HG03060 (cell line): ENCODE results near the gene CDH4.

ENCODE experiments used
- ATAC-seq: cut with Tn5 transposase; IDR thresholded peaks from one replicate; pipeline ENCODE4 v1.9.1; 2021; ENCODE audit warnings: low read depth, moderate number of reproducible peaks; ENCODE audit not compliant: unreplicated experiment

Gene CDH4

DNA sequence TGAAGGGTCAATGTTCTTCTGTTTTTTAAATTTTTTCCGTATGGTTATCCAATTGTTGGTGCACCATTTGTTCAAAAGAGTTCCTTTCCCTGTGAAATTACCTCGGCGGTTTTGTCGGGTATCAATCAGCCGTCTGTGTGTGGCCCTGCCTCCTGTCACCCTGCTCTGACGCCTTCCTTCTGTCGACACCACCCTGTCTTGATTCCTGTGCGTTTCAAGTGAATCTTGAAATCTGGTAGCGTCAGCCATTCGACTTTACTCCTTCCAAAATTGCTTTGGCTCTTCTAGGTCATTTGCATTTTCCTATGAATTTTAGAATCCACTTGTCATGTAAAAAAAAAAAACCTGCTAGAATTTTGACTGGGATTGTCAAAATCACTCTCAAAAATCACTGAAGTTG lies 181.1 kb downstream of the CDH4 start:
- no peak for ATAC-seq

DNA sequence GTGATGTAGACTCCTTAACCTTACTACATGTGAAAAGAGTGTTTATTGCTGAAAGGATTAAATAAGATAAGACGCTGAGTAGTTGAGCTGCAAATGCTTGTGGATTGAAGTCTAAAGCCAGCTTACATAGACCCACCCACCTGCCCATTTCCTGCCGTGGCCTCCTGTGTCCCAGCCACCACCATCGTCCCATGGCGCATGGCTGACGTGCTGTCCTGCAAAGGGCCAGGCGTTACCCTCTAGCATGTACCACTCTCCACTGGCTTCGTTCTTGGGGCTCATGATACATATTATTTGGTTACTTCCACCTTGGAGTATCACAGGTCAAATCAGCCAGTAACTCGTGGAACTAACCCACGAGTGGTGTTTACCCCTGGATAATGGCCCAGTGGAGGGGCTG lies 181.8 kb downstream of the CDH4 start:
- no peak for ATAC-seq

DNA sequence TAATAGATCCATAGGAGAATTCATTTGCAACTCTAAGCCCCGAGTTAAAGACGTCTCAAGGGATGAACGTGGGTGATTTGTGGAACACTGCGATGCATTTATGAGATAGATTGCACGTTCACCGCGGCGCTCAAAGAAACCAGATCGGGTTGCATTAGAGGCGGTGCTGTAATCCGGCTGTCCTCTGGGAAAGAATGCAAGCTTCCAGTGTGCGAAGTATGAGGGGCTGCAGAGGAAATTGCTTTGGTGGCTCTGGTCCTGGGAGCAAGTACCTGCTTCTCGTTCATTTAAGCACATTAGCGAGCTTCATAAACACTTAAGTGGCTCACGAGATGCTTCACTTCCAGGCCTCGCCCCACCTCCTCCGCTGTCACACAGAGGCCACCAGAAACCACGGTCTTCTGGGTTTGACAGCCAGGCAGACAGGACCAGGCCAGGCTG lies 182.3 kb downstream of the CDH4 start:
- ATAC-seq = no peak

DNA sequence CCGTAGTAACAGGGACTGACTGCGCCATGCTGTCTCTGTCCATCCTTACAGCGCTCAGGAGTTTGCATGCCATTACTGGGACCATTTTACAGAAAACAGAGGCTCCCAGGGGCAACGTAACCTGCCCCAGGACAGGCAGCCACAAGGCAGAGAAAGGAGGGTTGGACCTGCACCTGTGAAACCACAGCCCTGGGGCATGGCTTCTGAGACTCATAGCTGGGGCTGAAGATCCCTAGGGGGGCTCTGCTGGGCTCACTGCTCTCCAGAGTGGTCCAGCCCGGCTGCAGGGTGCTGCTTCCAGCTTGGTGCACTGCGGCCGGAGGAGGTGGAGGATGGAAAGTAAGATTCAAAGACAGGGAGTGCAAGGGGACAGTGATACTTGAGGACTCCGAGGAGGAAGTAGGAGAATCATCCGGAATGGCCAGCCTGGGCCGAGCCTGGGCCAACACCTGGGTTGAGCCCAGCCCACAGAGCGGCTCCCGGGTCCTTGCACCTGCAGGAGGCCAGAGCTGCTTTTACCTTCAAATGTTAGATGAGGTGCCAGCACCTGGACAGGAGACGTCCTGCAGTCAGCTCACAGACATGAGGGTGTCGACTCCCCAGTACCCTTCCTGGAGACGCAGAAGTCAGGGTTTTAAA lies 183.2 kb downstream of the CDH4 start:
- ATAC-seq = no peak

DNA sequence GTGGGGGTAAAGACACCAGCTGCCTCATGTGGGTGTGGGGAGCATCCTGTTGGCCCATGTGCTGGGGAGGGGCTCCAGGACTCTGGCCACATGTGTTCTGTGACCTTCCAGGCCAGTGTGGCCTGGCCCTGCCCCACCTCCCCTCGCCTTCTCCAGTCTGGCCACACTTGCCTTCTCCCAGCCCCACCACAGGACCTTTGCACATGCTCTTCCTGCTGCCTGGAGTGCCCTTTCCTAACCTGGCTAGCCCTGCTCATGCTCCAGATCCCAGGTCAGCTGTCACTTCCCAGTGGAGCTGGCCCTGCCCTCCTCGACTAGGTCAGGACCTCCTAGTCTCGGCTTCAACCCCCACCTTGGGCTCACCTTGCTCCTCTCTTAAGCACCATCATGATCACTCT lies 183.8 kb downstream of the CDH4 start:
- ATAC-seq = no peak

DNA sequence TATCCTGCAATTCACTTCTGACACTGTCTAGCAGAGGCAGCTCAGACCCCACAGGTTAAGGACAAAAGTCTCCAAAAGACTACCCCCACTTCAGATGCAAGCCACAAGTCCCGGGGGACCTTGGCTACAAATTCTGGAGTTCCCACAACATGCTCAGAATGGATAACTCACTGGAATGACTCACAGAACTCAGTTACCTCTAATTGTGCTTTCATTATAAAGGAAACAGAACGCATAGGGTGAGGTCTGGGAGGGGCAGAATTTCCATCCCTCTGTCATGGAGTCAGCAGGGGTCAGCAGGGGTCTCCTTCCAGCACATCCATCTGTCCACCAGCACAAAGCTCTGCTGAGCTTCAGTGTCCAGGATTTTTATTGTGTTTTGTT lies 184.2 kb downstream of the CDH4 start:
- ATAC-seq = no peak

DNA sequence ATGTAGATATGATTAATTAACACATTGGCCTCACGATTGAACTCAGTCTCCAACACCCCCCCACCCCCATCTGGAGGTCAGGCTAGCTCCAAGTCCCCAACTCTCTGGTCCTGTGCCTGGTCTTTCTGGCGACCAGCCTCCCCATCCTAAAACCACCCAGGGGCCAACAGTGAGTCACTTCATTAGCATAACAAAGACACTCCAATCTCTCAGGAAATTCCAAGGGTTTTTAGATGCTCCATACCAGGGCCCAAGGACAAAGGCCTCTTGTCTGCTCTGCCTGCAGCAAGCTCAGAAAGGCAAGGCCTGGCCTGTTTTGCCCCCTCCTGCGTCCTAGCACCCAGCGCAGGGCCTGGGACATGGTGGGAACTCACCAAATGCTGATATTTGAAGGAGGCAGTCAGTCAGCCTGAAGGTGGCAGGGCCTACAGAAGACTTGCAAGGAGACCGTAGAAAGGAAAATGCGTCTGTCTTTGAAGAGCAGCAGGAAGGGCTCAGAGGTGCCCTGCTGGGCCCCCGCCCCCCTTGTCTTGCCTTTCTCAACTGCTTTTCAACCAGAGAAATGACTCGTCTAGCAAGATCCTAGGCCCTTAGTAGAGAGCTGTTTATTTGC lies 184.7 kb downstream of the CDH4 start:
- no peak for ATAC-seq

DNA sequence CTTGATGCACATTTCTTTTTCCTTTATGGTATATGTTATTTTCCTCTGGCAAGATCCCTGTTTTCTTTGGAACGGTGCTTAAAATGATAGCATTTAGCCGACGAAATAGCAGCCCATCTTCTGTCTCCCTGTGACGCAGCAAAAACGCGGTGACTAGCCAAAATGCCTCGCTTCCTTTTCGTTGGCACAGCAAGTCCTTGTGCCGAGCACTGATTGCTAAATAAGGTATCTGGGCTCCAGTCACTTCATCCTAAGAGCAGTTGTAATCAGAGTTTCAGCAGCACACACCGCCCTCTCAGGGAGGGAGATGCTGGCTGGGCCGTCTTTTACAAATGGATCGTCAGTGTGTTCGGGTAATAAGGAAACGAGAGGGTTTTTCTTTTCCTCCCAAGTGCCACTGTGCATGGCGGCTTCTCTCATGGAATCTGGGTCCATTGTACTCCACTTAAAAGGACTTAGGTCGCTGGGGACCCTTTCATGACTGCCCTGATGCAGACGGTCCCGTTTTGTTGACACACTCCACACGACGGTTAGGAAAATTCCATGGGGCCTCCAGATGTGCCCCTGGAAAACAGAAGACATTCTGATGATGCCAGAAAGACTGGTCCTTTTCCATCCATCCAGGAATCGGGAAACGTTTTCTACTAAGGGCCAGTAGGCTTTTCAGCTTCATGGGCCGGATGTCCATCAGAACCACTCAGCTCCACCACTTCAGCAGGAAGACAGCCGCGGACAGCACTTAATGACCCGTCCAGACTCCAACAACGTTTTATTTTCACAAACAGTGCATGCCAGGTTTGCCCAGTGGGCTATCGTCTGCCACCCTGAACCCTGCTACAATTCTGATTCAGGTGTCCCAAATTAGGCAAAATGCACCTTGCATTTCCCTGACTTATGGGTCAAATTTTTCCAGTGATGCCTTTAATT lies 185.5 kb downstream of the CDH4 start:
- no peak for ATAC-seq

DNA sequence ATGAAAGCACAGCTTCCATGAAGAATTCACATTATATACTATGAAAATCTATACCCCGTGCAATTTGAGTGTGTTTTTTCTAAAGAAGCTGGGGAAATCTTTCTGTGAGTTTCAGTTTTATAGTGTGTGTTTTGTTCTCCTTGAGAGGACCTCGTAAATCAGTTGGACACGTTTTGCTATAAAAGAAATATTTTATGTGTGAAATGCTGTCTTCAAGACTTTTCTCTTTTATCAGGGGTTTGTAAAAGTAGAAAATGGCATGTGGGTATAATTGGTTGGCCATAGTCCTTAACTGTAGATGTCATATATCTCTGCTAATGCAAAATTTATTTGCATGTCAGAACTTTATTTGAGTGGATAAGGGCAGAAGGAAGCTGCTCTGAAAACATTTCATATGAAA lies 186.2 kb downstream of the CDH4 start:
- ATAC-seq = no peak

DNA sequence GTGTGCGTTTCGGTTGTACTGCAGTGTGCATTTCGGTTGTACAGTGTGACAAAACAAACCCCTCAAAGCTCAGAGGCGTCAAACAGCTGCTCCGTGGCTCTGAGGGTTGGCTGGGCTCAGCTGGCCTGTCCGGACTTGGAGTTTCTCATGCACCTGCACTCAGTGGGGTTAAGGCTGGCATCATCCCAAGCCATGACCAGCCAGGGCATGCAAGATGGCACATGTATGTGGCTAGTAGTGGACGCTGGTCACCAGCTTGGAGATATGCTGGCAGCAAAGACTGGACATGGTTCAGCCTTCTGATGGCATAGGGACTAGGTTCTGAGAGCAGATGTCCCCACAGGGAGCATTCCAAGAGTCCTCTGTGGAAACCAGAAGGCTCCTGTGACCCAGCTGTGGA lies 187.2 kb downstream of the CDH4 start:
- no peak for ATAC-seq

DNA sequence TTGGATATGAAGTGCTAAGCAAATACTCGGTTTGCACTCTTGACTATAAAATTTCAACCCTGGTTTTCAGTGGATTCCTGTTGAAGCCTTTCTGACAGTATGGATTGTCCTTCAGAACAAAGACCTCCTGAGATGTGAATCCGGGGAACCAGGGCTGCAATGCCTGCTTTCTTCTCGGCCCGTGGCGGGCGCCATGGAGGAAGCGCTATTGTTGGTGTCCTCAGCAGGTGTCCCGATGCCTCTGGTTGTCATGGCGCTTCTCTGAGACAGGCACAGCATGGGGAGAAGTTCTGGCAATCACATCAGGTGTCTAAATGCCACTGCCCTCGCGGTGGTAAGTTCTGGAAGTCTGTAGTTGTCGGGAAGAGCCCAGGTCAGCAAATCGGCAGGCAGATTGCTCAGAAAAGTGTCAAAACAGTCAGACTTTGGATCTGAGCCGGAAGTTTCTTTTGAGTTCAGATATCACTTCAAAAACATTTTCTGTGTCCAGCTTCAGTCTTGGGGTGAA lies 188.5 kb downstream of the CDH4 start:
- ATAC-seq = no peak

DNA sequence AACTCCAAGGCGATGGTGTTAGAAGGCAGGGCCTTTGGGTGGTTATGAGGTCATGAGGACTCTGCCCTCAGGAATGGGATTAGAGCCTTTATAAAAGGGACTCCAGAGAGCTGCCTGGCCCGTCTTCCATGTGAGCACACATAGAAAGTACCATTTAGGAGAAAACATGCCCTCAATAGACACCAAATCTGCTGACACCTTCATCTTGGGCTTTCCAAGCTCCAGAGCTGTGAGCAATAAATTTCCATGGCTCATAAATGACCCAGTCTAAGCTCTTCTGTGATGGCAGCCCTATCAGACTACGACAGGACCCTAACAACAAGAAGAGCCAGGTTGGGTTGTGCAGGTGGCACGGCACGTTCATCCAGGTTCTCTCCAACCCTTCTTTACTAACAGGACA lies 189.5 kb downstream of the CDH4 start:
- no peak for ATAC-seq

DNA sequence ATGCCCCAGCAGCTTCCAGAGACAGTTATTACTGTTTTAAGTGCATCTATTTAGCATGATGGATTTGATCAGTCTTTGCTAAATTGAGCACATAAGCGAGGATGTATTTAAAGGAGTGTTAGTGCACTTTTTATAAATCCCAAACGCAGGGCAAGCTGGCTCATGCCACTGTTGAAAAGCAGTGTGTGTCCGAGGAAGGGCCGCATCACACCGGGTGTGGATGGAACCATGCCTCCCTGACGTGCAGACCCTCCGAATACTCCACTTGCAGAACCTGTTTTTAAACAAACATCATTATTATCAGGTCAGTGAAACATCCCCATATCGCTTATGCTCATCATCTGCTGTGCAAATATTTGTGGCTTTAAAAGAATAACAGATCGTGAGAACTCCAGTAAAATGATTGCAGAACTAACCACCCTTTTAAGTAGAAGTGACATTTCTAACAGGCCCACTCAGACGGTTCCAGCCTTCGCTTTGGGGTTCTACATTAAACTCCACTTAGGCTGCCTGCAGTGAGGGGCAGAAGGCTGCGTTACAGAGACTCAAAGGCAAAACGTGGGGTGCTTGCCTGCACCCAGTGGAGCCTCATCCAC lies 190.1 kb downstream of the CDH4 start:
- ATAC-seq = no peak

DNA sequence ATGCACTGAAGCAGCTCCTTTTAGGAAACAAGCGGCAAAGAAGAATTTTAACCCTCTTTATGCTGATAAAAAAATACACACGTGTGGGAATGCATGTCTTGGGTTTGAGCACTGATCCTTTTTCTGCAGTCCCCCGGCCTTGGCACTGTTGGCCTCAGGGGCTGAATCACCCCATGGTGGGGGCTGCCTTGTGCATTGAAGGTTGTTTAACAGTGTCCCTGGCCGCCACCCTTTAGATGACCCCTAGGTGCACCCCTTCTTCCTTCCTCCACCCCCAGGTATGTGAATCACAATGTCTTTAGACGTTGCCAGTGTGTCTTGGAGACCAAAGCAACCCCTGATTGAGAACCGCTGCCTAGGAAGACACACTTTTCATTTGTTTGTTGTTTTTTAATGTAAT lies 190.7 kb downstream of the CDH4 start:
- ATAC-seq = no peak

DNA sequence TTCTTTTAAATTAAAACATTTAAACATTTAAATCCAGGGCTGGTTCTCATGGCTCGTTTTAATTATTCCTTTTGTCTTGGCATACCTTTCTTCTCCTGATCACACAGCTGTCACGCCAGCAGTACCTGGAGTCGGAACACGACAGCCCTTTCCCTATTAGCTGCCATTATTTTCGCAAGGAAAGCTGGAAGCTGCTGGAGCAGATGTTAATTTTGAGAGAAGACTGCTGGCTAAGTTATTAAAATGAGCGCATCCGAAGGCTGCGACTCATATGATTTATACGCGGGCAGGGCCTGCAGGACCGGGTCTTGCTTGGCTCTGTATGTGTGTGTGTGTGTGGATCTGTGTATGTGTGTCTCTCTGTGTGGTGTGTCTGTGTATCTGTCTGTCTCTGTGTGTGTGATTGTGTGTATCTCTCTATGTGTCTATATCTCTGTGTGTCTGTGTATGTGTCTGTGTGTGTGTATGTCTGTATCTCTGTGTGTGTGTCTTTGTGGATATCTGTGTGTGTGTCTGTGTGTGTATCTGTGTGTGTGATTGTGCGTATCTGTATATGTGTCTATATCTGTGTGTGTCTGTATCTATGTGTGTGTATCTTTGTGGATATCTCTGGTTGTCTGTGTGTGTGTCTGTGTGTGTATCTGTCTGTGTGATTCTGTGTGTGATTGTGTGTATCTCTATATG lies 191.5 kb downstream of the CDH4 start:
- ATAC-seq = no peak

DNA sequence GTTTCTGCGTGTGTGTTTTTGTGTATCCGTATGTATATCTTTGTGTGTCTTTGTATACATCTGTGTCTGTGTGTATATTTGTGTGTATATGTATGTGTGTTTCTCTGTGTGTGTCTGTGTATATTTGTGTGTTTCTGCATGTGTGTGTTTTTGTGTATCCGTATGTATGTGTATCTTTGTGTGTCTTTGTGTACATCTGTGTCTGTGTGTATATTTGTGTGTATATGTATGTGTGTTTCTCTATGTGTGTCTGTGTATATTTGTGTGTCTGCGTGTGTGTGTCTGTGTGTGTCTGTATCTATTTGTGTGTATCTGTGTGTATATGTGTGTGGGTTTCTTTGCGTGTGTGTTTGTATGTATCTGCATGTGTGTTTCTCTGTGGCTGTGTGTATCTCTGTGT lies 192.6 kb downstream of the CDH4 start:
- no peak for ATAC-seq

DNA sequence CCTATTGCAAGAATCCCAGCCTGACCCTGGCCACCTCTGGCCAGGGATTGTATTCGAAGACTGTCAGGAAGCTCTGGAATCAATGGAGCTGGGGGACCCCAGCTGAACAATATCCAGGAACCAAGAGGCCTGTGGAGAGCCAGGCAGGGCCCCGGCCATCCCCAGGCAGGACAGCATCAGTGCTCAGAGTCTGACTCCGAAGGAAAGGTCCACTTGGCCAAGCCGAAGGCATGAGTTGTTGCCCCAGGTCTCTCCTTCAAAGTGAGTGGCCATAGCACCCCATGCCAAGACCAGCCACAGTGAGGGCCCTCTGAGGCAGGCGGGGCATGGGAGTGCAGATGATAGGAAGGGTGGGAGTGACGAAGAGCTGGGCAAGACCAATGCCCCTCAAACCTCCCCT lies 193.1 kb downstream of the CDH4 start:
- no peak for ATAC-seq

DNA sequence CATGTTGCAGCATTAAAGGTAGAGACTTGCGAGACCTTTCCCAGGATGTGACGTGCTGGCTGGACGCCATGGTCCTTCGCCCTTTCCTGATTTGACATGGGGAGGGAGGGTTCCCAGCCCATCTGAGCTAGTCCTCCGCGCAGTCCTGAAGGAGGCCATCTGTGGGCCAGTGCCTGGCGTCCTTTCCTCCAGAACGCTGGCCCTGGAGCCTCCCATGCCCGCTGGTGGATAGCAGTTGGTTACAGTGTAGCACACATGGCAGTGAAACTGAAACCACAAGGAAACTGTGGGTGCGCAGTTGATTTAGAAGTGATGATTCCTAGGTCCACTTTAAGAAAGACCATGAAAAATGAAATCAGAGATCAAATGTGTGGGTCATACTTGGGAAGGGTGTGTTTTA lies 193.7 kb downstream of the CDH4 start:
- no peak for ATAC-seq

DNA sequence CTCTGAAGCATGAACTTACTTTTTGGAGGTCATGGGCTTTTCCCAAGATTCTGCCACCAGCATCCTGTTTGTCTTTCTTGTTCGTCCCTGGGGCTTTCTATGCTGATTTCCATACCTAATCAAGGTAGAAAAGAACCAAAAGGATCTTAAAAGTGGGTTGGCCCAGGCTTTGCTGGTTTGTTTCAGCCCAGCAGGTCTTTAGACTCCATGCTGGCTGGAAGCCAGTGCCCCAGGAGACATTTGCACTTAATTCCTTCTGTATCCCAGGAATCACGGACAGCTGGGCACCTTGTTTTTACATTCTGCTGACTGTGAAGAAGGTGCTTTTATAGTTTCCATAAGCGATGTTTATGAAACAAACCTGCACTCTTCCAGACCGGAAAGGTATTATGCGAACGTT lies 195.9 kb downstream of the CDH4 start:
- ATAC-seq = no peak

DNA sequence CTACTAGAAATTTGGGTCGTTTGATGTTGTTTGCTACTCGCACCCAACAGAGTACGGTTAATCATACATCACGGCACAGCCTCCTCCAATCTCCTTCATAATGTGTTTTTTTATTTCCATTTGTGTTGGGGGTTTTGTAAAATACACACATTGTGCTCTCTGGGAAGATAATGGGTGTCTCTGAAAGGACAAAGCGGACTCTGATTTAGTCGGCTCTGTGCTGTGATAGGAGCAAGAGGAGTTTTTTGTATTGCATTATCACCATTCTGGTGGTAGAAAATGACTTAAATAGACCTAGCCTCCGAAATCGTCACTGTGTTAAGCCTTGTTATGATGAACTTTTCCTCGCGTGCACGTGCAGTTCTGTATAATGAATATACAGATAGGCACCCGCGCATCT lies 196.3 kb downstream of the CDH4 start:
- no peak for ATAC-seq
